Kidney (tissue), 14 donors: ENCODE measurements around the gene RIN3. TPM values are rescaled to one million over a fixed set of nuclear protein-coding genes. Genes with fewer than 3 reads are reported as not detected.

Experiments used
- DNase-seq, 5 donors: peaks; one replicate each; pipeline ENCODE4 v3.0.0-alpha.2; 2013 to 2020
- FAIRE-seq: peaks from 2 replicates; lab custom pipeline; 2012; peaks lifted over from hg19 to GRCh38; lab: Jason Lieb, UNC
- H3K27ac ChIP-seq, 2 donors: one replicate each; pipeline ENCODE4 v1.7.0; 2013; ENCODE audit warnings: low read depth in 2 of 2, low read length in 2 of 2, inconsistent platforms in 1 of 2
- H3K27me3 ChIP-seq: one replicate; pipeline ENCODE4 v1.7.1; 2013; ENCODE audit warnings: low read length, inconsistent platforms; ENCODE audit not compliant: control insufficient read depth, insufficient read depth
- H3K36me3 ChIP-seq, 3 donors: one replicate each; pipeline versions ENCODE4 v1.7.0 to v1.7.1; 2013; ENCODE audit warnings: low read length in 3 of 3, control low read depth in 1 of 3, inconsistent platforms in 1 of 3; ENCODE audit not compliant: insufficient read depth in 3 of 3, control insufficient read depth in 2 of 3
- H3K4me1 ChIP-seq, 3 donors: one replicate each; pipeline versions ENCODE4 v1.7.0 to v1.7.1; 2013; ENCODE audit warnings: low read length in 3 of 3, inconsistent platforms in 1 of 3, low read depth in 1 of 3; ENCODE audit not compliant: control insufficient read depth in 2 of 3, insufficient read depth in 2 of 3
- H3K4me3 ChIP-seq, 3 donors: one replicate each; pipeline versions ENCODE4 v1.7.0 to v1.8.1; 2013; ENCODE audit warnings: low read length in 3 of 3, control low read depth in 1 of 3, inconsistent platforms in 1 of 3
- H3K9ac ChIP-seq, 3 donors: one replicate each; pipeline versions ENCODE4 v1.7.0 to v1.7.1; 2013; ENCODE audit warnings: low read length in 3 of 3, control low read depth in 1 of 3, inconsistent platforms in 1 of 3
- H3K9me3 ChIP-seq, 3 donors: one replicate each; pipeline versions ENCODE4 v1.7.0 to v1.7.1; 2013; ENCODE audit warnings: low read length in 3 of 3, control low read depth in 1 of 3, inconsistent platforms in 1 of 3; ENCODE audit not compliant: control insufficient read depth in 2 of 3, insufficient read depth in 1 of 3
- CTCF ChIP-seq: IDR thresholded peaks from 3 replicates; pipeline ENCODE4 v1.5.1; 2012; ENCODE audit warnings: mild to moderate bottlenecking, moderate library complexity, borderline replicate concordance; ENCODE audit not compliant: insufficient read depth; ENCODE audit errors: extremely low read depth
- intact Hi-C: fragments of 100-400 bp; cut with DNase I; formaldehyde crosslinking; loops from one replicate; pipeline ENCODE4 v1.11.1; 2022
- polyA plus RNA-seq: library from polyadenylated mRNA; stranded (reverse); fragments of 350-450 nt; fragmentation: Illumina TruSeq; extraction: RNeasy Lipid Tissue Mini Kit (QIAGEN cat#74804); gene quantifications from one replicate; pipeline ENCODE4 v1.2.3, GENCODE V29; 2014; ENCODE audit warnings: low read depth, low replicate concordance; ENCODE audit not compliant: insufficient read depth
- total RNA-seq: library from RNA; stranded (reverse); fragmentation: NEBNext Ultra II Directional; extraction: Animal tissue kit (Norgen Biotek cat#: 25700); gene quantifications from one replicate; pipeline ENCODE4 v1.2.1, GENCODE V29; 2021
- donor health status: control.
- donor health status: control.
- donor health status: control.
- donor health status: control.
- donor health status: control.
- donor health status: DM: yes; HTN: yes; CAD: no.
- donor health status: Normal renal cell carcinoma (clear cell type).

RIN3 gene
- total and polyA plus RNA-seq, 2 donors from 2014 or later: 7.1 to 30.4 TPM

- FAIRE-seq: no peak
- intact Hi-C loops: no loop called here
- H3K4me3 ChIP-seq: no peak overlapping the region
- H3K9me3 ChIP-seq: no peaks in the 10 kb centered on the region
- no peaks in the 10 kb centered on the region for H3K36me3 ChIP-seq
- no peak for TF ChIP-seq CTCF
- H3K27me3 ChIP-seq: no peaks in the 10 kb centered on the region
- no peak overlapping the region for H3K27ac ChIP-seq
- no peaks in the 10 kb centered on the region for H3K4me1 ChIP-seq
- peak in 1 of 5 donors; percentile 66 for DNase-seq
- no peak overlapping the region for H3K9ac ChIP-seq
These were observed 163.0 kb downstream of the RIN3 start for GRCh38 chr14:92676403-92677086.

GRCh38 chr14:92677087-92677668, 163.6 kb downstream of the RIN3 start:
- intact Hi-C loops: no loop called here
- Histone ChIP-seq H3K4me3 (no peak overlapping the region), H3K4me1 (no peaks in the 10 kb centered on the region), H3K27me3 (no peaks in the 10 kb centered on the region), H3K9me3 (no peaks in the 10 kb centered on the region), H3K9ac (no peak overlapping the region), H3K36me3 (peaks cover 0 to under 1% (median 0%) of the 10 kb centered on the region in 3 donors), H3K27ac (no peak overlapping the region)
- DNase-seq: peak in 1 of 5 donors; percentile 14
- no peak for TF ChIP-seq CTCF
- no peak for FAIRE-seq

GRCh38 chr14:92677955-92678354, 164.4 kb downstream of the RIN3 start:
- no peaks in the 10 kb centered on the region for H3K27me3 ChIP-seq
- intact Hi-C loops: no loop called here
- H3K4me3 ChIP-seq: no peak overlapping the region
- DNase-seq (peak in 1 of 5 donors; percentile 13), FAIRE-seq (no peak)
- no peak for TF ChIP-seq CTCF
- no peaks in the 10 kb centered on the region for H3K4me1 ChIP-seq
- no peak overlapping the region for H3K9ac ChIP-seq
- peaks cover 0 to 2% (median 0%) of the 10 kb centered on the region in 3 donors for H3K36me3 ChIP-seq
- no peak overlapping the region for H3K27ac ChIP-seq
- H3K9me3 ChIP-seq: no peaks in the 10 kb centered on the region
